Hepatocyte (in vitro differentiated cells): Measurements from ENCODE around the gene PARP12.

ENCODE experiments used
- EZH2phosphoT487 ChIP-seq: fragments of 200-600 bp; sonication (generic); IDR thresholded peaks from one replicate; pipeline ENCODE4 v1.6.1; 2018; ENCODE audit warnings: antibody characterized with exemption, mild to moderate bottlenecking, low read depth, moderate library complexity; ENCODE audit not compliant: unreplicated experiment, severe bottlenecking
- TF ChIP-seq, protein P1 (sequence below): fragments of 200-600 bp; sonication (generic); IDR thresholded peaks from 2 replicates; pipeline ENCODE4 v1.5.1; 2016; ENCODE audit warnings: antibody characterized with exemption, mild to moderate bottlenecking; ENCODE audit not compliant: poor library complexity

GRCh38 chr7:140060243-140060630 is 2.5 kb downstream of the PARP12 start:
- TF ChIP-seq, protein P1, sequence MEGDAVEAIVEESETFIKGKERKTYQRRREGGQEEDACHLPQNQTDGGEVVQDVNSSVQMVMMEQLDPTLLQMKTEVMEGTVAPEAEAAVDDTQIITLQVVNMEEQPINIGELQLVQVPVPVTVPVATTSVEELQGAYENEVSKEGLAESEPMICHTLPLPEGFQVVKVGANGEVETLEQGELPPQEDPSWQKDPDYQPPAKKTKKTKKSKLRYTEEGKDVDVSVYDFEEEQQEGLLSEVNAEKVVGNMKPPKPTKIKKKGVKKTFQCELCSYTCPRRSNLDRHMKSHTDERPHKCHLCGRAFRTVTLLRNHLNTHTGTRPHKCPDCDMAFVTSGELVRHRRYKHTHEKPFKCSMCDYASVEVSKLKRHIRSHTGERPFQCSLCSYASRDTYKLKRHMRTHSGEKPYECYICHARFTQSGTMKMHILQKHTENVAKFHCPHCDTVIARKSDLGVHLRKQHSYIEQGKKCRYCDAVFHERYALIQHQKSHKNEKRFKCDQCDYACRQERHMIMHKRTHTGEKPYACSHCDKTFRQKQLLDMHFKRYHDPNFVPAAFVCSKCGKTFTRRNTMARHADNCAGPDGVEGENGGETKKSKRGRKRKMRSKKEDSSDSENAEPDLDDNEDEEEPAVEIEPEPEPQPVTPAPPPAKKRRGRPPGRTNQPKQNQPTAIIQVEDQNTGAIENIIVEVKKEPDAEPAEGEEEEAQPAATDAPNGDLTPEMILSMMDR = no peak
- TF ChIP-seq EZH2phosphoT487 = no peak
